NCI-H1105 (cell line): Measurements from ENCODE around the gene ALOX15B.
A peak's percentile ranks its signal among the peaks of the same experiment; 100 is the strongest.
"Not testable (repeated sequence)": the region's sequence is repeated elsewhere in the genome, so short reads cannot be mapped to it uniquely, and the experiment has no call there.

Experiments used
- DNase-seq: peaks from one replicate; lab custom pipeline; 2025; lab: John Stamatoyannopoulos, UW

The ALOX15B gene

GRCh38 chr17:8062807-8063483 lies 24.1 kb downstream of the ALOX15B start:
- DNase-seq: peak; percentile 75

GRCh38 chr17:8063761-8064534 lies 25.1 kb downstream of the ALOX15B start:
- no peak for DNase-seq

DNA sequence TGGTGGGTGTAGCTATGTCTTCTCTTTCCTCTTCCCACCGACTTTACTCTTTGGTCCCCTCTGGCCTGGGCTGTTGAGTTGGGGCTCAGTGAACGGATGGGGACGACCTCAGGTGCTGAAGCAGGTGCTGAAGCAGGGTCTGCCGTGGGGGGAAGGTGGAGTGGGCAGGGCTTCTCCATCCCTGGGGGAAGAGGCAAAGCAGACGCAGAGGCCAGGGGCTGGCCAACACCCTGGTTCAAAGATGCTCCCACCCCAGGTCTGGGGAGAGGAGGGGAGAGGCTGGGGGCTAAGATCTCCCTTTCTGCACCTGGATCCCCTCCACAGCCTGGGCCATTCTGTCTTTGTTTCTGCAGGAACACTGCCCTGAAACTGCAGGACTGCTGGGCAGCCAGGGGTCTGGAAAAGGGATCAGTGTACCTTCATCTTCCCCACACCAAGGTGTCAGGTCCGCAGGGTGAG lies 25.7 kb downstream of the ALOX15B start:
- DNase-seq: no peak

GRCh38 chr17:8066841-8067775 lies 28.2 kb downstream of the ALOX15B start:
- no peak for DNase-seq

GRCh38 chr17:8067806-8068205 lies 28.9 kb downstream of the ALOX15B start:
- DNase-seq: no peak

GRCh38 chr17:8068736-8069586 lies 30.1 kb downstream of the ALOX15B start:
- no peak for DNase-seq

- DNase-seq: no peak
These were observed 30.7 kb downstream of the ALOX15B start for GRCh38 chr17:8069587-8069860.

GRCh38 chr17:8071496-8071895 lies 32.6 kb downstream of the ALOX15B start:
- no peak for DNase-seq

DNA sequence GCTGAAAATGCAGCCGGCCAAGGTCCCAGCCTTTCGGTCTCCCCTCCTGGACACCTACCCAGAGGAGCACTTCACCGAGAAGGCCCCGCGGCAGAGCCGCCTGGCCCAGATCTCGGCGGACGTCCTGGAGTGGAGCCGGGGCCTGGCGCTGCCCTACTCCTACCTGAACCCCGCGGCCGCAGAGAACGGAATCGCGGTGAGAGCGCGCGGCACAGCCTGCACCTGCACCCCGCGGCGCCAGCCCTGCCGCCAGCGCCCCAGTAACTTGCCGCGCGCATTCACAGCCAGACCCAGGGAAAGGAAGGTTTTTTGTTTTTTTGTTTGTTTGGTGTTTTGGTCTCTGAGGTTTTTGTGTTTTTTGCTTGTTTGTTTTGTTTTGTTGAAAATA lies 33.5 kb downstream of the ALOX15B start:
- DNase-seq: no peak

GRCh38 chr17:8072729-8073461 lies 34.0 kb downstream of the ALOX15B start:
- DNase-seq: peak; percentile 12

GRCh38 chr17:8073627-8074484 lies 35.0 kb downstream of the ALOX15B start:
- peak; percentile 77 for DNase-seq

DNA sequence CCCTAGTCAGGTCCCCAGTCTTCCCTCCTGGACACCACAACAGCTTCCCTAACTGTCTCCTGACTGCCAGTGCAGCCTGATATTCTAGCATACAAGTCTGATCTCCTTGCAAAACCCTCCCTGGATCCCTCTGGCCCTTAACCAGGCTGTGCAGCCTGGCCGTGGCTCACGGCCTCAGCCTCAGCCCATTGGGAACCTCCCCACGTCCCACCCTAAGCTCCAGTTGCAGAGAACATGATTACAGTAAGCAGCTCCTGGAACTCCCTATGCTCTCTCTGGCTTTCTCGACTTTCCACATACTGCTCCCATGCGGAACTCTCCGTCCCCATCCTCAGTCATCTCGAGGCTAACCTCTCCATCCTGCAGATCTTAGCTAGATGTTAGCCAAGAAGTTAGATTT lies 35.7 kb downstream of the ALOX15B start:
- DNase-seq: no peak

GRCh38 chr17:8075081-8075480 lies 36.2 kb downstream of the ALOX15B start:
- DNase-seq: no peak

GRCh38 chr17:8075574-8076342 lies 36.9 kb downstream of the ALOX15B start:
- no peak for DNase-seq

GRCh38 chr17:8076502-8077266 lies 37.8 kb downstream of the ALOX15B start:
- DNase-seq: no peak

DNA sequence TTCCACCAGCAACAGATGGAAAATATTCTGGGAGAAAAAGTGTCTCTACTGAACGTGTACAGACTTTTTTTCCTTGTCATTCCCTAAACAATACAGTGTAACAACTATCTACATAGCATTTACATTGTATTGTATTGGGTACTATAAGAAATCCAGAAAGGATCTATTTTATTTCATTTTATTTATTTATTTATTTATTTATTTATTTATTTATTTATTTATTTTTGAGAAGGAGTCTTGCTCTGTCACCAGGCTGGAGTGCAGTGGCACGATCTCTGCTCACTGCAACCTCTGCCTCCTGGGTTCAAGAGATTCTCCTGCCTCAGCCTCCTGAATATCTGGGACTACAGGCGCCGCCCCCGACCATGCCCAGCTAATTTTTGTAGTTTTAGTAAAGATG lies 39.1 kb downstream of the ALOX15B start:
- DNase-seq: not testable (repeated sequence)

- DNase-seq: peak; percentile 69
These were observed 40.7 kb downstream of the ALOX15B start for GRCh38 chr17:8079291-8080207.
